RPMI8226 (cell line): ENCODE results near the gene MTHFR.

ENCODE experiments used
- DNase-seq: peaks from one replicate; pipeline ENCODE4 v3.0.0-alpha.2; 2015

Gene MTHFR

GRCh38 chr1:11805422-11806306, at the start of gene MTHFR, which contains the start of gene CLCN6:
Gene MTHFR (minus strand): TSS chr1:11805964. CDS start chr1:11803116, 2,848 bp downstream.
Gene CLCN6 (plus strand): TSS chr1:11806191. CDS start chr1:11806263, 72 bp downstream.
- DNase-seq = peak; percentile 100

- no peak for DNase-seq
These were observed 49.7 kb upstream of the MTHFR start for GRCh38 chr1:11855430-11855829.

- DNase-seq = no peak
These were observed 48.8 kb upstream of the MTHFR start for GRCh38 chr1:11854519-11854918.

GRCh38 chr1:11851180-11851579, 45.4 kb upstream of the MTHFR start:
- DNase-seq = peak; percentile 77

GRCh38 chr1:11850156-11850555, 44.4 kb upstream of the MTHFR start:
- no peak for DNase-seq

- no peak for DNase-seq
These were observed 42.6 kb upstream of the MTHFR start for GRCh38 chr1:11848373-11848700.

GRCh38 chr1:11847667-11848372, 42.1 kb upstream of the MTHFR start, which contains the start of gene NPPA:
Gene NPPA (minus strand): TSS chr1:11847783. CDS start chr1:11847684, 99 bp downstream.
- peak; percentile 95 for DNase-seq

- peak; percentile 44 for DNase-seq
These were observed 40.0 kb upstream of the MTHFR start for GRCh38 chr1:11845641-11846335.

- DNase-seq = peak; percentile 58
These were observed 36.6 kb upstream of the MTHFR start for GRCh38 chr1:11842154-11843041.

- no peak for DNase-seq
These were observed 35.7 kb upstream of the MTHFR start for GRCh38 chr1:11841245-11842153.

- DNase-seq = no peak
These were observed 34.3 kb upstream of the MTHFR start for GRCh38 chr1:11839727-11840705.

- peak; percentile 73 for DNase-seq
These were observed 32.8 kb upstream of the MTHFR start for GRCh38 chr1:11838349-11839272.

- DNase-seq = no peak
These were observed 32.1 kb upstream of the MTHFR start for GRCh38 chr1:11837767-11838348.

GRCh38 chr1:11836955-11837766, 31.4 kb upstream of the MTHFR start:
- no peak for DNase-seq

- DNase-seq = no peak
These were observed 29.9 kb upstream of the MTHFR start for GRCh38 chr1:11835441-11836225.

GRCh38 chr1:11833900-11834299, 28.1 kb upstream of the MTHFR start:
- no peak for DNase-seq

GRCh38 chr1:11833497-11833896, 27.7 kb upstream of the MTHFR start:
- DNase-seq = no peak
